ENCODE results near the gene RNMT. TPM values are rescaled to one million over a fixed set of nuclear protein-coding genes. Genes with fewer than 3 reads are reported as not detected.
"Not testable (repeated sequence)": the region's sequence is repeated elsewhere in the genome, so short reads cannot be mapped to it uniquely, and the experiment has no call there.

The RNMT gene
- total RNA-seq, 4 donors from 2014 or later: 18.1 to 29.1 (median 23.7) TPM

DNA sequence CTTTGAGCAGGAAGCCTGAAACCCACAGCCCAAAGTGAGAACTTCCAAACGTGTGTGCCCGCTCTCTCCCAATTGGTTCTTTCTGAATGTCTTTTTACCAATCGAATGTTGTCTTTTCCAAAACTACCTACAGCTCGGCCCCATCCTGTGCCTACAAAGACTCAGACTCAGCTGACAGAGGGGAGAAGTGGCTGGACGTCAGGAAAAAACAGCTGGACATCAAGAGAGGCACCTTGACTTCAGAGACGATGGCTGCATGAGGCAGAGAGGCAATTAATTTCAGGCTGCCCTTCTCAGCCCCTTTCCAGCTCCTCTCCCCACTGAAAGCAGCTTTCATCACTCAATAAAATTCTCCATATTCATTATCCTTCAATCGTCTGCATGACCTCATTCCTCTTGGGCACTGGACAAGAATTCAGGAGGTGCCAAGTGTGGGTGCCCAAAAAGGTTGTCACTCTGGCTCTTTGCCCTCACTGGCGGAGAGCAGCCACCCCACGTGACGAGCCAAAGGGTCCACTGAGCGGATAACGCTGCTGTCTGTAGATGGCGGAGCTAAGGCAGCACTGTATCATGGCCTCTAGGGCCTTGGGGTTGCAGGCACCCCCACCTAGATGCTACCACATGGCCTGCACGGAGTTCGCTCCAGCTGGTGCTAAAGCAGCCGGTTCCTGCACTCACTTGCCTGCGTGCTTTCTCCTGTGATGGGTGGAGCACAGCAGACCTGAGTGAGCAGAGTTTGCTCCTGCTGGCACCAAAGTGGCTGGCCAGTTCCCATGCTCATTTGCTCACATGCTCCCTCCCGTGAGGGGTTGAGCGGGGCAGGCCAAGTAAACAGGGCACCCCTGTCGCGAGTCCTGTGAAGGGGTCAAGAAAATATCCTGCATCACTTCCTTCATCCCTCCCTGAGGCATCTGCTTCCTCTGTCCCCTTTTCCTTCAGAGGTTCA is 38.0 kb upstream of the RNMT start:
- TF ChIP-seq POLR2A (IDR thresholded peaks at IDR 0.05) (no peak), POLR2AphosphoS5 (IDR thresholded peaks at IDR 0.05) (no peak), EP300 (IDR thresholded peaks at IDR 0.05) (no peak)
- TF ChIP-seq, protein P1, sequence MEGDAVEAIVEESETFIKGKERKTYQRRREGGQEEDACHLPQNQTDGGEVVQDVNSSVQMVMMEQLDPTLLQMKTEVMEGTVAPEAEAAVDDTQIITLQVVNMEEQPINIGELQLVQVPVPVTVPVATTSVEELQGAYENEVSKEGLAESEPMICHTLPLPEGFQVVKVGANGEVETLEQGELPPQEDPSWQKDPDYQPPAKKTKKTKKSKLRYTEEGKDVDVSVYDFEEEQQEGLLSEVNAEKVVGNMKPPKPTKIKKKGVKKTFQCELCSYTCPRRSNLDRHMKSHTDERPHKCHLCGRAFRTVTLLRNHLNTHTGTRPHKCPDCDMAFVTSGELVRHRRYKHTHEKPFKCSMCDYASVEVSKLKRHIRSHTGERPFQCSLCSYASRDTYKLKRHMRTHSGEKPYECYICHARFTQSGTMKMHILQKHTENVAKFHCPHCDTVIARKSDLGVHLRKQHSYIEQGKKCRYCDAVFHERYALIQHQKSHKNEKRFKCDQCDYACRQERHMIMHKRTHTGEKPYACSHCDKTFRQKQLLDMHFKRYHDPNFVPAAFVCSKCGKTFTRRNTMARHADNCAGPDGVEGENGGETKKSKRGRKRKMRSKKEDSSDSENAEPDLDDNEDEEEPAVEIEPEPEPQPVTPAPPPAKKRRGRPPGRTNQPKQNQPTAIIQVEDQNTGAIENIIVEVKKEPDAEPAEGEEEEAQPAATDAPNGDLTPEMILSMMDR (IDR thresholded peaks at IDR 0.05): no peak
- no peaks in the 10 kb centered on the region for H3K36me3 ChIP-seq
- no peak overlapping the region for H3K27ac ChIP-seq
- 77% methylated on average over 21 of the region's 21 CpGs for WGBS
- no peaks in the 10 kb centered on the region for H3K27me3 ChIP-seq
- no peaks in the 10 kb centered on the region for H3K9me3 ChIP-seq
- no peak overlapping the region for H3K4me3 ChIP-seq
- no peaks in the 10 kb centered on the region for H3K4me1 ChIP-seq
- no peak for DNase-seq (ENCODE audit: low spot score in 2 of 2)

- not testable (repeated sequence) for DNase-seq (ENCODE audit: low spot score in 2 of 2); H3K27ac ChIP-seq; H3K4me3 ChIP-seq; H3K27me3 ChIP-seq; H3K36me3 ChIP-seq; H3K4me1 ChIP-seq; H3K9me3 ChIP-seq
- 89% methylated on average over 8 of the region's 9 CpGs for WGBS
Measured at GRCh38 chr18:13690060-13690459, 36.4 kb upstream of the RNMT start.

DNA sequence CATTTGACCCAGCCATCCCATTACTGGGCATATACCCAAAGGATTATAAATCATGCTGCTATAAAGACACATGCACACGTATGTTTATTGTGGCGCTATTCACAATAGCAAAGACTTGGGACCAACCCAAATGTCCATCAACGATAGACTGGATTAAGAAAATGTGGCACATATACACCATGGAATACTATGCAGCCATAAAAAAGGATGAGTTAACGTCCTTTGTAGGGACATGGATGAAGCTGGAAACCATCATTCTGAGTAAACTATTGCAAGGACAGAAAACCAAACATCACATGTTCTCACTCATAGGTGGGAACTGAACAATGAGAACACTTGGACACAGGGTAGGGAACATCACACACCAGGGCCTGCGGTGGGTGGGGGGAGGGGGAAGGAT is 31.1 kb upstream of the RNMT start:
- H3K36me3 ChIP-seq; H3K4me3 ChIP-seq; DNase-seq (ENCODE audit: low spot score in 2 of 2); H3K27ac ChIP-seq; H3K27me3 ChIP-seq; H3K9me3 ChIP-seq; H3K4me1 ChIP-seq: not testable (repeated sequence)
- 94% methylated on average over 4 of the region's 5 CpGs for WGBS

GRCh38 chr18:13696961-13697360 is 29.5 kb upstream of the RNMT start:
- H3K4me3 ChIP-seq: no peak overlapping the region
- DNase-seq (ENCODE audit: low spot score in 2 of 2): no peak
- TF ChIP-seq POLR2A (IDR thresholded peaks at IDR 0.05): no peak
- no peak for TF ChIP-seq EP300 (IDR thresholded peaks at IDR 0.05)
- TF ChIP-seq, protein P1 (IDR thresholded peaks at IDR 0.05): no peak
- no peak for TF ChIP-seq POLR2AphosphoS5 (IDR thresholded peaks at IDR 0.05)
- no peaks in the 10 kb centered on the region for H3K27me3 ChIP-seq
- no peaks in the 10 kb centered on the region for H3K36me3 ChIP-seq
- no peak overlapping the region for H3K27ac ChIP-seq
- 90% methylated on average over 3 of the region's 3 CpGs for WGBS
- H3K9me3 ChIP-seq: no peaks in the 10 kb centered on the region
- no peaks in the 10 kb centered on the region for H3K4me1 ChIP-seq

DNA sequence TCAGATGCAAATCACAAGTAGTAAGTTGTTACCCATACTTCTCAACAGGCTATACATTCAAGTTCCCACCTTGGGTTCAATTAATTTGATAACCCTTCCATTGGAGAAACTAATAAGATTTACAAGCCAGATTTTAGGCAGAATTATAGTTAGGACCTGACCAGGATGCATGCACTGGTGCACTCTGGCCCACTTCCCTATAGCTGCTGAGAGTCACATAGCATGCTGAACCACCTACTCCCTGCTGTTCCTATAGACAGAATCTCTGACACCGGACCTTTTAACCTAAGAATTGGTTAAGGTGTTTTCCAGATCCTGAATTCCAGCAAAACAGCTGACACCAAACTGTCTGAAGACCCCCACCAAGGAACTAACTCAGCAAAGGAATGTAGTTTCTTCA is 26.3 kb upstream of the RNMT start:
- Histone ChIP-seq H3K27ac (no peak overlapping the region), H3K9me3 (peaks cover 6% of the 10 kb centered on the region), H3K36me3 (no peaks in the 10 kb centered on the region), H3K4me1 (no peaks in the 10 kb centered on the region), H3K27me3 (no peaks in the 10 kb centered on the region), H3K4me3 (no peak overlapping the region)
- TF ChIP-seq POLR2A (IDR thresholded peaks at IDR 0.05) (no peak), POLR2AphosphoS5 (IDR thresholded peaks at IDR 0.05) (no peak), EP300 (IDR thresholded peaks at IDR 0.05) (no peak)
- TF ChIP-seq, protein P1 (IDR thresholded peaks at IDR 0.05): no peak
- 94% methylated on average over 1 of the region's 1 CpG for WGBS
- no peak for DNase-seq (ENCODE audit: low spot score in 2 of 2)

GRCh38 chr18:13703899-13704298 is 22.6 kb upstream of the RNMT start:
- 74% methylated on average over 1 of the region's 1 CpG for WGBS
- no peak overlapping the region for H3K27ac ChIP-seq
- DNase-seq (ENCODE audit: low spot score in 2 of 2): no peak
- H3K9me3 ChIP-seq: peaks cover 6% of the 10 kb centered on the region
- TF ChIP-seq EP300 (IDR thresholded peaks at IDR 0.05): no peak
- TF ChIP-seq POLR2A (IDR thresholded peaks at IDR 0.05): no peak
- TF ChIP-seq POLR2AphosphoS5 (IDR thresholded peaks at IDR 0.05): no peak
- TF ChIP-seq, protein P1 (IDR thresholded peaks at IDR 0.05): no peak
- H3K36me3 ChIP-seq: no peaks in the 10 kb centered on the region
- H3K4me3 ChIP-seq: no peak overlapping the region
- H3K27me3 ChIP-seq: no peaks in the 10 kb centered on the region
- H3K4me1 ChIP-seq: no peaks in the 10 kb centered on the region
